Effector CD8-positive, alpha-beta T cell (primary cell): ENCODE results near the gene RNPS1.
"Not testable (repeated sequence)": the region's sequence is repeated elsewhere in the genome, so short reads cannot be mapped to it uniquely, and the experiment has no call there.

Experiments used
- DNase-seq: peaks from one replicate; lab custom pipeline; 2025; lab: John Stamatoyannopoulos, UW

The RNPS1 gene

GRCh38 chr16:2257726-2258125 lies 10.2 kb downstream of the RNPS1 start:
- no peak for DNase-seq

- no peak for DNase-seq
Observed at GRCh38 chr16:2256531-2257140, 11.3 kb downstream of the RNPS1 start.

GRCh38 chr16:2253293-2253692 lies 14.6 kb downstream of the RNPS1 start:
- DNase-seq = no peak

- DNase-seq = no peak
Observed at GRCh38 chr16:2252806-2253148, 15.1 kb downstream of the RNPS1 start.

- DNase-seq = peak; percentile 60
Observed at GRCh38 chr16:2251296-2252111, 16.4 kb downstream of the RNPS1 start, which contains the start of gene ECI1. ECI1 (minus strand) TSS chr16:2251587; CDS start chr16:2251566, 21 bp downstream.

- DNase-seq = peak; percentile 22
Observed at GRCh38 chr16:2250652-2251295, 17.2 kb downstream of the RNPS1 start.

- no peak for DNase-seq
Observed at GRCh38 chr16:2246301-2246885, 21.5 kb downstream of the RNPS1 start.

GRCh38 chr16:2244926-2245795 lies 22.8 kb downstream of the RNPS1 start:
- no peak for DNase-seq

- no peak for DNase-seq
Observed at GRCh38 chr16:2244301-2244700, 23.6 kb downstream of the RNPS1 start.

GRCh38 chr16:2243781-2244180 lies 24.1 kb downstream of the RNPS1 start:
- no peak for DNase-seq

GRCh38 chr16:2243031-2243528 lies 24.8 kb downstream of the RNPS1 start:
- no peak for DNase-seq

- no peak for DNase-seq
Observed at GRCh38 chr16:2242598-2242997, 25.3 kb downstream of the RNPS1 start.

GRCh38 chr16:2240331-2240730 lies 27.6 kb downstream of the RNPS1 start:
- not testable (repeated sequence) for DNase-seq

- no peak for DNase-seq
Observed at GRCh38 chr16:2238838-2239675, 28.9 kb downstream of the RNPS1 start.

- no peak for DNase-seq
Observed at GRCh38 chr16:2238150-2238837, 29.6 kb downstream of the RNPS1 start.

- no peak for DNase-seq
Observed at GRCh38 chr16:2237493-2238149, 30.3 kb downstream of the RNPS1 start.

- no peak for DNase-seq
Observed at GRCh38 chr16:2237102-2237482, 30.8 kb downstream of the RNPS1 start.

- no peak for DNase-seq
Observed at GRCh38 chr16:2236337-2237101, 31.4 kb downstream of the RNPS1 start, which contains the start of gene DNASE1L2. DNASE1L2 (plus strand) TSS chr16:2236444; CDS start chr16:2236817, 373 bp downstream.
